ENCODE measurements around the gene HDGFL3.
"Not testable (repeated sequence)": the region's sequence is repeated elsewhere in the genome, so short reads cannot be mapped to it uniquely, and the experiment has no call there.

Gene HDGFL3

DNA sequence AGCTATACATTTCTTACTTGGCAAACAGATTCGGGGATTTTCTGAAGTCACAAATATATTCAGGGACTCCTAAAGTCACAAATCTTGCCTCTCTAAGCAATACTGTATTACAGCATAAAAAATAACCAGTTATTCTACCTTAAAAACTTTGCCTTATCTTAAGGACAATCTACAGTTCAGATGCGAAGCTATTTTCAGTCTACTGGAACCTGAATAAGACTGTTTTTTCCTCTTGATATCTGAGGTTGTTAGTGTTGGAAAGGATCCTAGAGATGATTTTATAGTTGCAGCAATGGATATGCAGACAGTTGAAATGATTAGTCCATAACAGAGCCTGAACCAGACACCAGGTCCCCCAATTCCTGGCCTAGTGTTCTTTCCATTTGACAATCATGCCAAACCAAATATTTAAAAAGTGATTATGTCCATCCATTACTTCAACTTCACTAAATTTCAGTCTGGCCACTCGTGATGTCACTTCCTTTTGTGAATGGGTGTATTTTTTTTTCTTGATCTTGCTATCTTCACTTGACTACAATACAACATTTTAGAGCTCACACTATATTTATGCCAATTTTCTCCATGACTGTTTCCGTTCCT lies 1.8 kb downstream of the HDGFL3 start:
- no peaks in the 10 kb centered on the region for H3K9me3 Mint-ChIP-seq
- H3K4me1 Mint-ChIP-seq = peaks cover 32% of the 10 kb centered on the region
- peak overlapping the region; percentile 85 for H3K27ac Mint-ChIP-seq
- H3K36me3 Mint-ChIP-seq = no peaks in the 10 kb centered on the region
- peaks cover 13% of the 10 kb centered on the region for H3K27me3 Mint-ChIP-seq
- H3K4me3 Mint-ChIP-seq = peak overlapping the region; percentile 92

DNA sequence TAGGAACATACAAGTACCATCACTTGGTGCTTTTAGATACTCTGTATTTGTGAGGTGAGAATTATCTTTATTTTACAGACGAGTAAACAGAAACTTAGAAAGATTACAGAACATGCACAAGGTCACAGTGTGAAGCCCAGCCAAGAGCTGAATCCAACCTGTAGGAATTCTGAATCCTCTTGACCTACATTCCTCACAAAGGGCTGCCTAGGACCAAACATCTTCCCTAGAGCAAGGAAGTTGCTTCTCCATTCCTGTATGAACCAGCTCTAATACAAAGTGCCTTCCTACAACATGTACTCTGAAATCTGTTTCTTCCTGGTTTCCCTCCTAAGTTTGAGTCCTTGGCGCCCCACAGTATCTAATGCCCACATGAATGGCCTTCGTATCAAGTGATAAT lies 2.9 kb downstream of the HDGFL3 start:
- H3K27ac Mint-ChIP-seq = no peak overlapping the region
- H3K36me3 Mint-ChIP-seq = no peaks in the 10 kb centered on the region
- H3K9me3 Mint-ChIP-seq = no peaks in the 10 kb centered on the region
- H3K27me3 Mint-ChIP-seq = peaks cover 13% of the 10 kb centered on the region
- peaks cover 39% of the 10 kb centered on the region for H3K4me1 Mint-ChIP-seq
- no peak overlapping the region for H3K4me3 Mint-ChIP-seq

DNA sequence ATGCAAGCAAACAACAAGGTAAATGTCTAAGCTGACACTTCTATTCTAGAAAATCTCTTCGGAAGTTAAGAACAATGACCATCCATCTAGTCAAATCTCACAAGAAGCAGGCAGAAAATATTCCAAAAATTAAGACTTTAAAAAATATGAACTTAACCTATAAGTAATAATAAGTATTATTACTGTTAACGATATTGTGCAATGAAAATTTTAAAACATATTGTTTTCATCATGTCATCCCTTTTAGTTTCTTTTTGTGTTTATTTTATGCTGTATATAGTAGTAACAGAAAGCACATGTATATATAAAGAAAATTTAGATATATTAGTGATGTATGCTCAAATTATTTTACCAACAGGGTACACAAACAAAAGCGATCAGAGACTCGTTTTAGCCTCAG lies 4.1 kb downstream of the HDGFL3 start:
- Mint-ChIP-seq H3K4me1 (peaks cover 50% of the 10 kb centered on the region), H3K9me3 (no peaks in the 10 kb centered on the region), H3K27me3 (peaks cover 13% of the 10 kb centered on the region), H3K27ac (no peak overlapping the region), H3K36me3 (no peaks in the 10 kb centered on the region), H3K4me3 (no peak overlapping the region)

DNA sequence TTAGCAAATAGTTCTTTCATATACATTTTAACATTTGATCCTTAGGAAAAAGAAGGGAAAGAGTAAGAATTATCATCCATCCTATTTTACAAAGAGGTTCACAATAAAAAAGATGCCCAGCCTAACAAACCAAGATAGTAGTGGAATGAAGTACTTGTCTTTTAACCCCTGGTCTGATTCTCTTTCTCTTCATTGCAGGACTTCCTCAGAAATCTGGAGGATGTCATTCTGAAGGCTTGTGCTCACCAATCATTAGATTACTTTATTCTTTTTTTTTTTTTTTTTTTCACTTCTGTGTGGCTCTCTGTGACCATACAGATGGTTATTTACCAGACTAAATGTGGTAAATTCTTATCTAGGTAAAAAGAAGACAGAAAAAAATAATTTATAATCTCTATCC lies 7.0 kb downstream of the HDGFL3 start:
- Mint-ChIP-seq H3K9me3 (no peaks in the 10 kb centered on the region), H3K27ac (no peak overlapping the region), H3K36me3 (no peaks in the 10 kb centered on the region), H3K4me1 (peaks cover 44% of the 10 kb centered on the region), H3K4me3 (peak overlapping the region; percentile 23), H3K27me3 (peaks cover 9% of the 10 kb centered on the region)

DNA sequence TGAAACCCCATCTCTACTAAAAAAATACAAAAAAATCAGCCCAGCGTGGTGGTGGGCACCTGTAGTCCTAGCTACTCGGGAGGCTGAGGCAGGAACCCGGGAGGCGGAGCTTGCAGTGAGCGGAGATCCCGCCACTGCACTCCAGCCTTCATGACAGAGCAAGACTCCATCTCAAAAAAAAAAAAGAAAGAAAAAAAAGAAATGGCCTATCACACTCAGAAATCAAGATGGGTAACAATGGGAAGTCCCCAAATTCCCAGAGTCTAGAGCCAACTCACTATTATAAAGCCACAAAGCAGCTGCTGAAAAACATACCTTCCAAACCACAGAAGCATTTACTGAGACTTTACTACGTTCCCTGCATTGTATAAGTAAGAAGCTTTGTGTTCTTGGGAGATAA lies 7.5 kb downstream of the HDGFL3 start:
- Mint-ChIP-seq H3K4me3 (peak overlapping the region; percentile 23), H3K27me3 (peaks cover 9% of the 10 kb centered on the region), H3K27ac (no peak overlapping the region), H3K9me3 (no peaks in the 10 kb centered on the region), H3K36me3 (no peaks in the 10 kb centered on the region), H3K4me1 (peaks cover 45% of the 10 kb centered on the region)

DNA sequence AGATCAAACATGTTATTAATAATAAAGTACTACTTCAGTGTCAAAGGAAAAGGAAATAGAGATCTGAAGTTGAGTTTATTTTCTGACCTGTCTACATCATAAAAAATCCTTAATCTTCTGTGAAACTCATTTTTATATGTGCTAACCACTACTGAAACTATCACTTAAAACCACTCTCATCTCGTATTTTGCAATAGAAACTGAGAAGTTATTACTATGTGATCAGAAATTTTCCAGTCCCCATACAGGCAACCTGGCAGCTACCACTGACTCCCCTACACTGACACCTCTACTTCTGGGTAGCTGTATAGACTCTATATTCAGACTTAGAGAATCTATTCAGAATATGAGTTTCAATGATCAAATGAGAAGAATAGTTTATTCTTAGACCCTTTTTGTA lies 8.3 kb downstream of the HDGFL3 start:
- Mint-ChIP-seq H3K36me3 (no peaks in the 10 kb centered on the region), H3K27me3 (peaks cover 8% of the 10 kb centered on the region), H3K9me3 (no peaks in the 10 kb centered on the region), H3K4me3 (no peak overlapping the region), H3K27ac (peak overlapping the region; percentile 32), H3K4me1 (peaks cover 50% of the 10 kb centered on the region)

DNA sequence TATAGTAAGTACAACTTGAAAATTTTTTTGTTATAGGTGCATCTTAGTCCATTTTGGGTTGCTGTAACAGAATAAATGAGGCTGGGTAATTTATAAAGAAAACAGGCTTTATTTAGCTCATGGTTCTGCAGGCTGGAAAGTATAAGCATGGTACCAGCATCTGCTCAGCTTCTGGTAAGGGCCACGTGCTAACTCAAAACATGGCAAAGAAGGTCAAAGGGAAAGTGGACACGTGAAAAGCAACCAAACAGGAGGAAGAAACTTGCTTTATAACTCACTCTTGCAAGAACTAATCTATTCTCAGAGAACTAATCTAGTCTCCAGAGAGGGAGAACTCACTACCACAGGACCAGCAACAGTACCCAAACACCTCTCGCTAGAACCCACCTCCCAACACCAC lies 9.1 kb downstream of the HDGFL3 start:
- Mint-ChIP-seq H3K4me3 (no peak overlapping the region), H3K27me3 (peaks cover 7% of the 10 kb centered on the region), H3K4me1 (peaks cover 47% of the 10 kb centered on the region), H3K36me3 (no peaks in the 10 kb centered on the region), H3K9me3 (no peaks in the 10 kb centered on the region), H3K27ac (no peak overlapping the region)

DNA sequence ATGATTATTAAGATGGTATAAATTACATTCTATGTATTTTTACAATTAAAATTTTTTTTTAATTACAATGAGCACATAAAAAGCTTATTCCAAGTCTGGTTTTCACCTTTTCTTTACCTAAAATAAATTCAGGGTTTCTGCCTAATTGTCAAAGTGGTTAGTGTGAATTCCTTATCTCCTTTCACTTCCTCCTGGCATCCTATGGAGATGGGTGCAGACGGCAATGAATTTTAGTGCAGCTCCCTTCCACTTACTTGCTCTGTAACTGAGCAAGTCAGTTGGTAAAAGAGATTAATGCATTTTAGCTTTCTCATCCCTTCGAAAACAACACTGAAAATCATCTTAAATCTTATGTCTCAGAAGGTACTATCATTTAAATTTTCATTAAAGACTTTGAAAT lies 13.1 kb downstream of the HDGFL3 start:
- Mint-ChIP-seq H3K27me3 (peaks cover 8% of the 10 kb centered on the region), H3K4me1 (peaks cover 27% of the 10 kb centered on the region), H3K4me3 (no peak overlapping the region), H3K27ac (no peak overlapping the region), H3K36me3 (no peaks in the 10 kb centered on the region), H3K9me3 (no peaks in the 10 kb centered on the region)

DNA sequence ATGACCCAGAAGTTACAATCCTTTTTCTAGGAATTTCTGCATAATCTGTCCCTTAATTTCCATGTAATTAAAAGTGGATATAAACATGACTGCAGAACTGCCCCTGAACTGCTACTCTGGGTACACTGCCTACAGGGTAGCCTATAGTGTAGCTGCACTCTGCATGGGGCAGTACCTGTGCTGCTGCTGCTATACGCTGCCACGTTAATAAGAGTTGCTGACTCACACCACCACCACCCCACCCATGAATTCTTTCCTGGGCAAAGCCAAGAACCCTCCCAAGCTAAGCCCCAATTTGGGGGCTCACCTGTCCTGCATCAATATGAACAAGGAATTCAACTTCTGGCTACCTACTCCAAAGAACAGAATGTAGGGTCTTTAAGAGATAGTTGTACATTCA lies 13.9 kb downstream of the HDGFL3 start:
- Mint-ChIP-seq H3K4me3 (no peak overlapping the region), H3K27me3 (peaks cover 8% of the 10 kb centered on the region), H3K27ac (no peak overlapping the region), H3K36me3 (no peaks in the 10 kb centered on the region), H3K9me3 (no peaks in the 10 kb centered on the region), H3K4me1 (peaks cover 19% of the 10 kb centered on the region)

DNA sequence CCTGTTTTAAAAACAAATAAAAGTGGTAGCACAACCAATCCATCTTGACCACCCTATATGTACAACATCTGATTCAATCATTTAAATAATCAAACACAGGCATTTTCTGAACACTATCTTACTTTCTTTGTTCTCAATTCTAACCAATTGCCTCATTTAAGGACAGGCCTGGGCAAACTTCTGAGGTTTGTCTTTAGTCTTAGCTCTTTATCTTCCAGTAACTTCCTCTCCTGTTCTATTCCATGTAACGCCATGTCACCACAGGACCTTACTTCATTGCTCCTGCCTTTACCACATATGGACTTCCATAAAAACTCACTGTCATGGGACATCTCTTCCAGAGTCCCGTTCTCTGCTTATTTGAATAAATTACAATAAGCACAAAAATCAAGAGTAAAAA lies 14.9 kb downstream of the HDGFL3 start:
- Mint-ChIP-seq H3K36me3 (no peaks in the 10 kb centered on the region), H3K27me3 (peaks cover 8% of the 10 kb centered on the region), H3K27ac (no peak overlapping the region), H3K4me3 (no peak overlapping the region), H3K9me3 (no peaks in the 10 kb centered on the region), H3K4me1 (peaks cover 12% of the 10 kb centered on the region)

DNA sequence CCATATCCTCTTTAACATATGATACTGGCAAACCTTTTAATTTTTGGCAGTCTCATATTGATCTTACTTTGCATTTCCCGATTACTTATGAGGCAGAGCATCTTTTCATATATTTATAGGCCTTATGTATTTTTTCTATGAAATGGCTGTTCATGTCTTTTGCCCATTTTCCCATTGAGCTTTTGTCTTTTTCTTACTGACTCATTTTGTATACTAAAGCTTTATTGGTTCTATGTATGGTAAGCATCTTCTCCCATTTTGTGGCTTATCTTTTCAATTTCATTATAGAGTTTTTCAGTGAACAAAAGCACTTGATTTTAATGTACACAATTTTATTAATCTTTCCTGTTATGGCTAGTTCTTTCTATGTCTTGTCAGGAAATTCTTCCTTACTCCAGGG lies 17.2 kb downstream of the HDGFL3 start:
- no peak overlapping the region for H3K4me3 Mint-ChIP-seq
- H3K4me1 Mint-ChIP-seq = peaks cover 12% of the 10 kb centered on the region
- no peak overlapping the region for H3K27ac Mint-ChIP-seq
- H3K36me3 Mint-ChIP-seq = no peaks in the 10 kb centered on the region
- H3K27me3 Mint-ChIP-seq = peaks cover 6% of the 10 kb centered on the region
- H3K9me3 Mint-ChIP-seq = no peaks in the 10 kb centered on the region

DNA sequence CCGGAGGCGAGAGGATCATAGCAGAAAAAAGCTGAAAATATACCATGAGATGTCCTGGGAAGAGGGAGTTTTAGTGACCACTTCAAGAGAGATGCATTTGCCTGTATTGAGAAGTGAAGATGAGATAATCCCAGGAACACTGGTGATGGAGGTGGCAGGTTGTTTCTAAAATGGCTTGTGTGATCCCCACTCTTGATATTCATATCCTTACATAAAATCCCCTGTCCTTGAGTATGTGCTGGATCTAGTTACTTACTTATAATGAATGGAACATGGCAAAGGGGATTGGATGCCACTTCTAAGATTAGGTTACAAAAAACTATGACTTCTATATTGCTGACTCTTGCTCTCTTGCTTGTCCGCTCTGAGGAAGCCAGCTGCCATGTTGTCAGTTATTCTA lies 22.1 kb downstream of the HDGFL3 start:
- Mint-ChIP-seq H3K4me3 (no peak overlapping the region), H3K4me1 (no peaks in the 10 kb centered on the region), H3K9me3 (no peaks in the 10 kb centered on the region), H3K27me3 (no peaks in the 10 kb centered on the region), H3K27ac (no peak overlapping the region), H3K36me3 (peaks cover 1% of the 10 kb centered on the region)

DNA sequence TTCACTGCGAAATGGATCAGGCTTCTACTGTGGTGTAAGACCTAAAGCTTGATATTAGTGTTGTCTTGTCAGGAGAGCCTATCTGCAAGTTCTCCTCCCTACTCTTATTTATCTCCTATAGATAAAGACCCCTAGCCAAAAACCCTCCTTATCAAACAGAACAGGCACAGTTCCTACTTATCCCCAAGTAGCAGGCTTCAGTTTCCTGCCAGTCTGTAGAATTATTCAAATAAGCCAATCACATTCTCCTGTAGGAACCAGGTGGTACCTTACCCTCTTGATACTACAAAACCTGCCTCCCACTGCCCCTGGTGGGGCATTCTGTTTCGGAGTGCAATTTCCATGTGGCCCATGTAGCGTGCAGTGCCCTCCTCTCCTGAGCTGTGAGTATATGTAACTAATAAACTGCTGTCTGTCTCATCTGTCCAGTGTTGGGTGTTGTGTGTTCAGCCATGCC lies 28.7 kb downstream of the HDGFL3 start:
- Mint-ChIP-seq H3K36me3 (peaks cover 3% of the 10 kb centered on the region), H3K27ac (no peak overlapping the region), H3K4me1 (no peaks in the 10 kb centered on the region), H3K27me3 (peaks cover 1% of the 10 kb centered on the region), H3K9me3 (no peaks in the 10 kb centered on the region), H3K4me3 (no peak overlapping the region)

DNA sequence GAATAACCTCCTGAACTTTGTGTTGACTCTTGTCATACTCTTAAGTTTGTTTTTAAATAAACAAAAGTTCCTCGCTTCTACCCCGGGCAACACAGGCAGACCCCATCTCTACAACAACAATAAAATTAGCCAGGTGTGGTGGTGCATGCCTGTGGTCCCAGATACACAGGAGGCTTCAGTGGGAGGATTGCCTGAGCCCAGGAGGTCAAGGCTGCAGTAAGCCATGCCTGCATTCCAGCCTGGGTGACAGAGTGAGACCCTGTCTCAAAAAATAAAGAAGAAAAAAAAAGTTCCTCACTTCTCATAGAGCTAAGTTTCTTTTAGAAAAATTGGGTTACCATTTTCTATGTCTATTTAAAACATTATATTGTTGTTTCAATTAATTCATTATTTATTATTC lies 29.2 kb downstream of the HDGFL3 start:
- H3K27me3 Mint-ChIP-seq = peaks cover 1% of the 10 kb centered on the region
- H3K9me3 Mint-ChIP-seq = no peaks in the 10 kb centered on the region
- H3K4me1 Mint-ChIP-seq = no peaks in the 10 kb centered on the region
- H3K36me3 Mint-ChIP-seq = peaks cover 3% of the 10 kb centered on the region
- H3K27ac Mint-ChIP-seq = no peak overlapping the region
- H3K4me3 Mint-ChIP-seq = no peak overlapping the region

DNA sequence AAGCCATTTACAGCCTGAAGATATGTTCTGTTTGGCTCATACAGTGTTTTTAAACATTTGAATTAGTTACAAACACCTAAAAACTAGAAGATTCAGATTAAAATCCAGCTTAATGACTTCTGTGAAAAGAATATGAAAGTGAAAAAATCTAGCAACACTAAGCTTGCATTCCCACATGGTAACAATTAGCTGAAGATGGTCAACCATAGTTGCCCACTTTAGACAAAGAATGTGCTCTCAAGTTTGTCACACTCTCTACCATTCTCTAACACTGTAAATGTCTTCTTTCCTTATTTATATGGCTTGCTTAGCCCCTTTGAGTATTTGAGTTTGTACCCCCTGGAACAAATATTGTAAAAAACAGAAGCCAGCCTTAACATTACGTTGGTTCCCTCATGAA lies 32.7 kb downstream of the HDGFL3 start:
- Mint-ChIP-seq H3K4me3 (no peak overlapping the region), H3K9me3 (no peaks in the 10 kb centered on the region), H3K4me1 (no peaks in the 10 kb centered on the region), H3K36me3 (peaks cover 2% of the 10 kb centered on the region), H3K27me3 (peaks cover 1% of the 10 kb centered on the region), H3K27ac (no peak overlapping the region)

DNA sequence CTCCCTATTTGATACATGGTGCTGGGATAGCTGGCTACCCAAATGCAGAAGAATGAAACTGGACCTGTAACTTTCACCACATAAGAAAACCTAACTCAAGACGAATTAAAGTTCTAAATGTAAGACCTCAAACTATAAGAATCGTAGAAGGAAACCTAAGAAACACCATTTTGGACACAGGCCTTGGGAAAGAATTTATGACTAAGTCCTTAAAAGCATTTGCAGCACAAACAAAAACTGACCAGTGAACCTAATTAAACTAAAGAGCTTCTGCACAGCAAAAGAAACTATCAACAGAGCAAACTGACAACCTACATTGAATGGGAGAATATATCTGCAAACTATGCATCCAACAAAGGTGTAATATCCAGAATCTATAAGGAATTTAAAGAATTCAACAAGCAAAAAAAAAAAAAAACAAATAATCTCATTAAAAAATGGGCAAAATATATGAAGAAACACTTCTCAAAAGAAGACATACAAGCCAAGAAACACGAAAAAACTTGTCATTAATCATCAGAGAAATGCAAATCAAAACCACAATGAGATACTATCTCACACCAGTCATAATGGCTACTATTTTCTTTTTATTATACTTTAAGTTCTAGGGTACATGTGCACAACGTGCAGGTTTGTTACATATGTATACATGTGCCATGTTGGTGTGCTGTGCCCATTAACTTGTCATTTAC lies 37.0 kb downstream of the HDGFL3 start:
- H3K9me3 Mint-ChIP-seq = peaks cover 23% of the 10 kb centered on the region
- H3K27ac Mint-ChIP-seq = no peak overlapping the region
- no peak overlapping the region for H3K4me3 Mint-ChIP-seq
- no peaks in the 10 kb centered on the region for H3K4me1 Mint-ChIP-seq
- peaks cover 11% of the 10 kb centered on the region for H3K36me3 Mint-ChIP-seq
- peaks cover 5% of the 10 kb centered on the region for H3K27me3 Mint-ChIP-seq

DNA sequence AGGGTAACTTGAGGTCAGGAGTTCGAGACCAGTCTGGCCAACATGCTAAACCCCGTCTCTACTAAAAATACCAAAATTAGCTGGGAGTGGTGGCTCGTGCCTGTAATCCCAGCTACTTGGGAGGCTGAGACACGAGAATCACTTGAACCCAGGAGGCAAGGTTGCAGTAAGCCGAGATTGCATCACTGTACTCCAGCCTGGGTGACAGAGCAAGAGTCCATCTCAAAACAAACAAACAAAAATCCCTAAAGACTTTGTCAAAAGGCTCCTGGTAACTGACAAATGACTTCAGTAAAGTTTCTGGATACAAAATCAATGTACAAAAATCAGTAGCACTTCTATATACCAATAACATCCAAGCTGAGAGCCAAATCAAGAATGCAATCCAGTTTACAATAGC lies 38.0 kb downstream of the HDGFL3 start:
- Mint-ChIP-seq H3K36me3 (peaks cover 11% of the 10 kb centered on the region), H3K9me3 (peaks cover 23% of the 10 kb centered on the region)
- not testable (repeated sequence) for H3K27ac Mint-ChIP-seq, H3K27me3 Mint-ChIP-seq, H3K4me3 Mint-ChIP-seq, H3K4me1 Mint-ChIP-seq
